GM21381 (cell line): ENCODE data around the gene ADCY9.
"Not testable (repeated sequence)": the region's sequence is repeated elsewhere in the genome, so short reads cannot be mapped to it uniquely, and the experiment has no call there.

Experiments
- ATAC-seq: cut with Tn5 transposase; IDR thresholded peaks from one replicate; pipeline ENCODE4 v1.9.1; 2021; ENCODE audit warnings: mild to moderate bottlenecking, moderate library complexity; ENCODE audit not compliant: unreplicated experiment

Gene ADCY9

GRCh38 chr16:4038448-4038847 is 77.8 kb downstream of the ADCY9 start:
- ATAC-seq, result no peak

- not testable (repeated sequence) for ATAC-seq
Observed at GRCh38 chr16:4036952-4037351, 79.3 kb downstream of the ADCY9 start.

- no peak for ATAC-seq
Observed at GRCh38 chr16:4034963-4035362, 81.3 kb downstream of the ADCY9 start.

- ATAC-seq, result no peak
Observed at GRCh38 chr16:4033951-4034350, 82.3 kb downstream of the ADCY9 start.

- no peak for ATAC-seq
Observed at GRCh38 chr16:4032768-4033167, 83.5 kb downstream of the ADCY9 start.

GRCh38 chr16:4028144-4028543 is 88.1 kb downstream of the ADCY9 start:
- no peak for ATAC-seq

- ATAC-seq, result no peak
Observed at GRCh38 chr16:4026854-4027253, 89.4 kb downstream of the ADCY9 start.

- ATAC-seq, result no peak
Observed at GRCh38 chr16:4025428-4025827, 90.8 kb downstream of the ADCY9 start.

GRCh38 chr16:4021916-4022315 is 94.3 kb downstream of the ADCY9 start:
- ATAC-seq, result no peak

- ATAC-seq, result no peak
Observed at GRCh38 chr16:4021070-4021779, 95.0 kb downstream of the ADCY9 start.

- ATAC-seq, result no peak
Observed at GRCh38 chr16:4019371-4019791, 96.9 kb downstream of the ADCY9 start.

- no peak for ATAC-seq
Observed at GRCh38 chr16:4018391-4018790, 97.9 kb downstream of the ADCY9 start.

- no peak for ATAC-seq
Observed at GRCh38 chr16:4017807-4018206, 98.4 kb downstream of the ADCY9 start.

- no peak for ATAC-seq
Observed at GRCh38 chr16:4016658-4017057, 99.6 kb downstream of the ADCY9 start.

GRCh38 chr16:4016005-4016352 is 100.3 kb downstream of the ADCY9 start:
- no peak for ATAC-seq

GRCh38 chr16:4015275-4016004 is 100.8 kb downstream of the ADCY9 start:
- no peak for ATAC-seq

GRCh38 chr16:4011940-4012629 is 104.2 kb downstream of the ADCY9 start:
- no peak for ATAC-seq

GRCh38 chr16:4011225-4011939 is 104.9 kb downstream of the ADCY9 start:
- no peak for ATAC-seq

- no peak for ATAC-seq
Observed at GRCh38 chr16:4010225-4011158, 105.8 kb downstream of the ADCY9 start.

- no peak for ATAC-seq
Observed at GRCh38 chr16:4009177-4009576, 107.1 kb downstream of the ADCY9 start.
